Breast epithelium (tissue), 4 donors: ENCODE results near the gene PSORS1C1. TPM values are rescaled to one million over a fixed set of nuclear protein-coding genes. Genes with fewer than 3 reads are reported as not detected.
"Not testable (repeated sequence)": the region's sequence is repeated elsewhere in the genome, so short reads cannot be mapped to it uniquely, and the experiment has no call there.

Source experiments
- DNase-seq, 2 donors: peaks; one replicate each; pipeline ENCODE4 v3.0.0-alpha.2; 2019; ENCODE audit warnings: low spot score in 2 of 2
- H3K27ac ChIP-seq, 2 donors: fragments of 200-600 bp; sonication (generic) in 1 of 2; one replicate each; pipeline ENCODE4 v1.5.1; 2016 to 2019; ENCODE audit warnings: mild to moderate bottlenecking in 1 of 2
- H3K27me3 ChIP-seq, 2 donors: fragments of 200-600 bp; sonication (generic) in 1 of 2; one replicate each; pipeline versions ENCODE4 v1.5.1 to v1.6.0; 2017 to 2019; ENCODE audit warnings: control low read depth in 1 of 2, mild to moderate bottlenecking in 1 of 2
- H3K36me3 ChIP-seq: fragments of 200-600 bp; one replicate; pipeline ENCODE4 v1.5.1; 2019
- H3K4me1 ChIP-seq, 2 donors: fragments of 200-600 bp; sonication (generic); one replicate each; pipeline ENCODE4 v1.5.1; 2016 to 2019; ENCODE audit warnings: control low read depth in 1 of 2
- H3K4me3 ChIP-seq, 3 donors: fragments of 200-600 bp; sonication (generic); 1 replicate in 2 of 3; 2 replicates in 1 of 3; pipeline ENCODE4 v1.5.1; 2016 to 2019; ENCODE audit warnings: mild to moderate bottlenecking in 3 of 3, moderate library complexity in 2 of 3
- H3K9me3 ChIP-seq, 2 donors: fragments of 200-600 bp; sonication (generic) in 1 of 2; one replicate each; pipeline ENCODE4 v1.5.1; 2016 to 2019; ENCODE audit warnings: control low read depth in 1 of 2
- CTCF ChIP-seq, 3 donors: fragments of 450-650 bp; IDR thresholded peaks; one replicate each; pipeline ENCODE4 v1.5.1; 2016 to 2017; ENCODE audit warnings: antibody characterized with exemption in 3 of 3, mild to moderate bottlenecking in 3 of 3, moderate library complexity in 3 of 3
- POLR2A ChIP-seq: fragments of 450-650 bp; IDR thresholded peaks from one replicate; pipeline ENCODE4 v1.6.1; 2016; ENCODE audit warnings: antibody characterized with exemption, mild to moderate bottlenecking, moderate library complexity
- POLR2AphosphoS5 ChIP-seq, 3 donors: sonication (generic); formaldehyde crosslinking; IDR thresholded peaks; one replicate each; pipeline ENCODE4 v1.6.1; 2017; ENCODE audit warnings: antibody characterized with exemption in 3 of 3
- intact Hi-C: fragments of 100-400 bp; cut with DNase I; formaldehyde crosslinking; loops from one replicate; pipeline ENCODE4 v1.15.1; 2023; ENCODE audit warnings: low total_unique reads
- total RNA-seq, 3 donors: library from RNA; depleted of rRNA; stranded (reverse); fragments of >200 nt; gene quantifications; one replicate each; pipeline ENCODE4 v1.1.0, GENCODE V29; 2016

Gene PSORS1C1
- total RNA-seq, 3 donors from 2014 or later, result 0.48 to 2.0 (median 1.9) TPM

GRCh38 chr6:31180500-31180899 lies 65.9 kb downstream of the PSORS1C1 start:
- no peaks in the 10 kb centered on the region for H3K4me1 ChIP-seq
- no peaks in the 10 kb centered on the region for H3K36me3 ChIP-seq
- peak overlapping the region; percentile 3 to 45 (median 26) for H3K4me3 ChIP-seq
- peak; percentile 67 to 78 for DNase-seq
- H3K27ac ChIP-seq, result no peak overlapping the region
- H3K27me3 ChIP-seq, result no peaks in the 10 kb centered on the region
- no peaks in the 10 kb centered on the region for H3K9me3 ChIP-seq
- TF ChIP-seq CTCF (IDR thresholded peaks at IDR 0.05) (no peak), POLR2A (no peak), POLR2AphosphoS5 (IDR thresholded peaks at IDR 0.05) (no peak)
- intact Hi-C loops, result no loop called here

GRCh38 chr6:31183287-31183686 lies 68.7 kb downstream of the PSORS1C1 start:
- DNase-seq, H3K27ac ChIP-seq, H3K4me1 ChIP-seq, H3K9me3 ChIP-seq, H3K4me3 ChIP-seq, H3K27me3 ChIP-seq, H3K36me3 ChIP-seq, intact Hi-C loops: not testable (repeated sequence)

GRCh38 chr6:31183859-31184258 lies 69.3 kb downstream of the PSORS1C1 start:
- H3K4me1 ChIP-seq, H3K27me3 ChIP-seq, H3K4me3 ChIP-seq, DNase-seq, H3K36me3 ChIP-seq, H3K9me3 ChIP-seq, H3K27ac ChIP-seq, intact Hi-C loops: not testable (repeated sequence)

- H3K4me3 ChIP-seq, result peak overlapping the region in 2 of 3 donors; percentile 30 to 57
- DNase-seq, H3K36me3 ChIP-seq, H3K9me3 ChIP-seq, H3K4me1 ChIP-seq, H3K27me3 ChIP-seq, intact Hi-C loops: not testable (repeated sequence)
- peak overlapping the region; percentile 90 to 92 for H3K27ac ChIP-seq
Observed at GRCh38 chr6:31185695-31186051, 71.1 kb downstream of the PSORS1C1 start.

- no peaks in the 10 kb centered on the region for H3K36me3 ChIP-seq
- DNase-seq, result peak in 1 of 2 donors; percentile 79
- peak overlapping the region; percentile 90 to 92 for H3K27ac ChIP-seq
- peak overlapping the region in 2 of 3 donors; percentile 30 to 57 for H3K4me3 ChIP-seq
- TF ChIP-seq POLR2A (no peak), POLR2AphosphoS5 (IDR thresholded peaks at IDR 0.05) (no peak), CTCF (IDR thresholded peaks at IDR 0.05) (no peak)
- H3K27me3 ChIP-seq, result no peaks in the 10 kb centered on the region
- H3K9me3 ChIP-seq, result no peaks in the 10 kb centered on the region
- intact Hi-C loops, result no loop called here
- H3K4me1 ChIP-seq, result no peaks in the 10 kb centered on the region
Observed at GRCh38 chr6:31186052-31186734, 71.6 kb downstream of the PSORS1C1 start.

GRCh38 chr6:31187780-31188194 lies 73.2 kb downstream of the PSORS1C1 start:
- Histone ChIP-seq H3K4me1 (no peaks in the 10 kb centered on the region), H3K27me3 (no peaks in the 10 kb centered on the region), H3K27ac (peak overlapping the region in 1 of 2 donors; percentile 33), H3K36me3 (no peaks in the 10 kb centered on the region), H3K4me3 (no peak overlapping the region), H3K9me3 (no peaks in the 10 kb centered on the region)
- DNase-seq, result no peak
- intact Hi-C loops, result no loop called here
- TF ChIP-seq CTCF (IDR thresholded peaks at IDR 0.05) (no peak), POLR2A (no peak), POLR2AphosphoS5 (IDR thresholded peaks at IDR 0.05) (no peak)

- H3K27ac ChIP-seq, H3K36me3 ChIP-seq, H3K4me1 ChIP-seq, H3K4me3 ChIP-seq, DNase-seq, H3K27me3 ChIP-seq, H3K9me3 ChIP-seq, intact Hi-C loops: not testable (repeated sequence)
Observed at GRCh38 chr6:31189223-31189622, 74.6 kb downstream of the PSORS1C1 start.

Other genes with a start within 250 kb of the PSORS1C1 start
- gene DDR1, start 230.3 kb upstream of the PSORS1C1 start, total RNA-seq, result 100 to 1,000 TPM in 1 of 3 donors, 10 to 100 TPM in 2; 18.1 to 149 (median 72.1) TPM
- 10 to 100 TPM; 10.4 to 13.4 (median 11.1) TPM for gene GTF2H4, start 206.6 kb upstream of the PSORS1C1 start, total RNA-seq
- gene VARS2, start 200.6 kb upstream of the PSORS1C1 start, total RNA-seq, result 10 to 100 TPM; 15.7 to 19.2 (median 16.8) TPM
- gene SFTA2, start 182.6 kb upstream of the PSORS1C1 start, total RNA-seq, result not detected
- gene MUCL3, start 173.8 kb upstream of the PSORS1C1 start, total RNA-seq, result not detected
- not detected for gene MUC21, start 131.1 kb upstream of the PSORS1C1 start, total RNA-seq
- not detected for gene MUC22, start 104.3 kb upstream of the PSORS1C1 start, total RNA-seq
- under 1 TPM in 1 of 3 donors, not detected in 2; 0.59 TPM for gene C6orf15, start 2.2 kb upstream of the PSORS1C1 start, total RNA-seq
- gene CDSN, start 5.6 kb downstream of the PSORS1C1 start, total RNA-seq, result under 1 TPM in 1 of 3 donors, not detected in 2; 0.59 TPM
- not detected for gene PSORS1C2, start 24.3 kb downstream of the PSORS1C1 start, total RNA-seq
- 10 to 100 TPM; 10.9 to 17.1 (median 17.0) TPM for gene CCHCR1, start 43.0 kb downstream of the PSORS1C1 start, total RNA-seq
- gene TCF19, start 43.8 kb downstream of the PSORS1C1 start, total RNA-seq, result 1 to 10 TPM; 2.3 to 8.5 (median 6.1) TPM
- gene POU5F1, start 55.9 kb downstream of the PSORS1C1 start, total RNA-seq, result 1 to 10 TPM in 1 of 3 donors, under 1 TPM in 2; 0.64 to 4.5 (median 0.98) TPM
- 100 to 1,000 TPM; 206 to 546 (median 359) TPM for gene HLA-C, start 157.3 kb downstream of the PSORS1C1 start, total RNA-seq
- gene HLA-B, start 242.4 kb downstream of the PSORS1C1 start, total RNA-seq, result 100 to 1,000 TPM; 532 to 813 (median 727) TPM